ENCODE data around the gene DIDO1. TPM values are rescaled to one million over a fixed set of nuclear protein-coding genes. Genes with fewer than 3 reads are reported as not detected.
"Not testable (repeated sequence)": the region's sequence is repeated elsewhere in the genome, so short reads cannot be mapped to it uniquely, and the experiment has no call there.

The DIDO1 gene
- total RNA-seq, 1 donor from 2014 or later: 57.9 TPM

- intact Hi-C loops (cut with micrococcal nuclease): loop anchor here (1.0 to 5.0 kb wide), 2 partner anchors 25 to 63 kb away; partner anchors contain the start of gene TCFL5
- Mint-ChIP-seq H3K9me3 (no peaks in the 10 kb centered on the region), H3K27me3 (ENCODE audit: low read depth) (no peaks in the 10 kb centered on the region), H3K4me3 (ENCODE audit: low read depth) (peak overlapping the region; percentile 96), H3K36me3 (ENCODE audit: low read depth) (peaks cover 27% of the 10 kb centered on the region), H3K27ac (peak overlapping the region; percentile 95), H3K4me1 (ENCODE audit: low read depth) (peaks cover 51% of the 10 kb centered on the region)
- DNase-seq (ENCODE audit: low spot score): peak; percentile 43
Observed at GRCh38 chr20:62925420-62926228, 681 bp downstream of the DIDO1 start.

- Mint-ChIP-seq H3K9me3 (no peaks in the 10 kb centered on the region), H3K27me3 (ENCODE audit: low read depth) (no peaks in the 10 kb centered on the region), H3K36me3 (ENCODE audit: low read depth) (peaks cover 31% of the 10 kb centered on the region), H3K4me1 (ENCODE audit: low read depth) (peaks cover 51% of the 10 kb centered on the region), H3K4me3 (ENCODE audit: low read depth) (peak overlapping the region; percentile 96), H3K27ac (peak overlapping the region; percentile 95)
- DNase-seq (ENCODE audit: low spot score): no peak
- intact Hi-C loops (cut with micrococcal nuclease): loop anchor here (1.0 to 5.0 kb wide), 2 partner anchors 25 to 63 kb away; partner anchors contain the start of gene TCFL5
Observed at GRCh38 chr20:62925076-62925419, 1.3 kb downstream of the DIDO1 start.

GRCh38 chr20:62924442-62925075, 1.7 kb downstream of the DIDO1 start:
- intact Hi-C loops (cut with micrococcal nuclease): loop anchor here (1.0 to 5.0 kb wide), 2 partner anchors 24 to 62 kb away; partner anchors contain the start of gene TCFL5
- no peak for DNase-seq (ENCODE audit: low spot score)
- H3K4me3 Mint-ChIP-seq (ENCODE audit: low read depth): peak overlapping the region; percentile 96
- peaks cover 52% of the 10 kb centered on the region for H3K4me1 Mint-ChIP-seq (ENCODE audit: low read depth)
- H3K27me3 Mint-ChIP-seq (ENCODE audit: low read depth): no peaks in the 10 kb centered on the region
- peak overlapping the region; percentile 95 for H3K27ac Mint-ChIP-seq
- no peaks in the 10 kb centered on the region for H3K9me3 Mint-ChIP-seq
- H3K36me3 Mint-ChIP-seq (ENCODE audit: low read depth): peaks cover 31% of the 10 kb centered on the region

GRCh38 chr20:62923669-62924441, 2.5 kb downstream of the DIDO1 start:
- Mint-ChIP-seq H3K9me3 (no peaks in the 10 kb centered on the region), H3K27ac (peak overlapping the region; percentile 95), H3K27me3 (ENCODE audit: low read depth) (no peaks in the 10 kb centered on the region), H3K36me3 (ENCODE audit: low read depth) (peaks cover 31% of the 10 kb centered on the region), H3K4me3 (ENCODE audit: low read depth) (peak overlapping the region; percentile 96), H3K4me1 (ENCODE audit: low read depth) (peaks cover 58% of the 10 kb centered on the region)
- DNase-seq (ENCODE audit: low spot score): no peak
- intact Hi-C loops (cut with micrococcal nuclease): no loop called here

GRCh38 chr20:62923059-62923668, 3.1 kb downstream of the DIDO1 start:
- Mint-ChIP-seq H3K4me1 (ENCODE audit: low read depth) (peaks cover 61% of the 10 kb centered on the region), H3K36me3 (ENCODE audit: low read depth) (peaks cover 30% of the 10 kb centered on the region), H3K27ac (peak overlapping the region; percentile 86)
- H3K9me3 Mint-ChIP-seq; intact Hi-C loops (cut with micrococcal nuclease); DNase-seq (ENCODE audit: low spot score); H3K27me3 Mint-ChIP-seq (ENCODE audit: low read depth); H3K4me3 Mint-ChIP-seq (ENCODE audit: low read depth): not testable (repeated sequence)

GRCh38 chr20:62922451-62922921, 3.8 kb downstream of the DIDO1 start:
- Mint-ChIP-seq H3K36me3 (ENCODE audit: low read depth) (peaks cover 33% of the 10 kb centered on the region), H3K9me3 (no peaks in the 10 kb centered on the region), H3K4me1 (ENCODE audit: low read depth) (peaks cover 62% of the 10 kb centered on the region), H3K27me3 (ENCODE audit: low read depth) (no peaks in the 10 kb centered on the region), H3K4me3 (ENCODE audit: low read depth) (peak overlapping the region; percentile 73), H3K27ac (peak overlapping the region; percentile 86)
- no peak for DNase-seq (ENCODE audit: low spot score)
- intact Hi-C loops (cut with micrococcal nuclease): no loop called here

GRCh38 chr20:62921119-62921687, 5.1 kb downstream of the DIDO1 start:
- DNase-seq (ENCODE audit: low spot score): peak; percentile 45
- Mint-ChIP-seq H3K27me3 (ENCODE audit: low read depth) (no peaks in the 10 kb centered on the region), H3K4me1 (ENCODE audit: low read depth) (peaks cover 65% of the 10 kb centered on the region), H3K4me3 (ENCODE audit: low read depth) (peak overlapping the region; percentile 61), H3K9me3 (no peaks in the 10 kb centered on the region), H3K27ac (peak overlapping the region; percentile 86), H3K36me3 (ENCODE audit: low read depth) (peaks cover 41% of the 10 kb centered on the region)
- intact Hi-C loops (cut with micrococcal nuclease): loop anchor here (1.0 kb wide), 1 partner anchor 21 kb away; no protein-coding TSS in a partner anchor

GRCh38 chr20:62920039-62920645, 6.2 kb downstream of the DIDO1 start:
- Mint-ChIP-seq H3K27ac (peak overlapping the region; percentile 84), H3K4me3 (ENCODE audit: low read depth) (peak overlapping the region; percentile 66), H3K36me3 (ENCODE audit: low read depth) (peaks cover 36% of the 10 kb centered on the region), H3K4me1 (ENCODE audit: low read depth) (peaks cover 71% of the 10 kb centered on the region), H3K27me3 (ENCODE audit: low read depth) (no peaks in the 10 kb centered on the region), H3K9me3 (no peaks in the 10 kb centered on the region)
- DNase-seq (ENCODE audit: low spot score): no peak
- intact Hi-C loops (cut with micrococcal nuclease): no loop called here

- Mint-ChIP-seq H3K27me3 (ENCODE audit: low read depth) (no peaks in the 10 kb centered on the region), H3K4me3 (ENCODE audit: low read depth) (peak overlapping the region; percentile 66), H3K9me3 (no peaks in the 10 kb centered on the region), H3K36me3 (ENCODE audit: low read depth) (peaks cover 31% of the 10 kb centered on the region), H3K4me1 (ENCODE audit: low read depth) (peaks cover 67% of the 10 kb centered on the region), H3K27ac (peak overlapping the region; percentile 84)
- DNase-seq (ENCODE audit: low spot score): peak; percentile 54
- intact Hi-C loops (cut with micrococcal nuclease): loop anchor here (2.0 kb wide), 1 partner anchor 18 kb away; no protein-coding TSS in a partner anchor
Observed at GRCh38 chr20:62918831-62919230, 7.5 kb downstream of the DIDO1 start.

GRCh38 chr20:62918147-62918546, 8.2 kb downstream of the DIDO1 start:
- DNase-seq (ENCODE audit: low spot score): no peak
- intact Hi-C loops (cut with micrococcal nuclease): loop anchor here (2.0 kb wide), 1 partner anchor 19 kb away; no protein-coding TSS in a partner anchor
- Mint-ChIP-seq H3K27ac (peak overlapping the region; percentile 84), H3K36me3 (ENCODE audit: low read depth) (peaks cover 36% of the 10 kb centered on the region), H3K9me3 (no peaks in the 10 kb centered on the region), H3K27me3 (ENCODE audit: low read depth) (no peaks in the 10 kb centered on the region), H3K4me3 (ENCODE audit: low read depth) (peak overlapping the region; percentile 66), H3K4me1 (ENCODE audit: low read depth) (peaks cover 67% of the 10 kb centered on the region)

GRCh38 chr20:62917720-62918119, 8.6 kb downstream of the DIDO1 start:
- H3K27me3 Mint-ChIP-seq (ENCODE audit: low read depth): no peaks in the 10 kb centered on the region
- intact Hi-C loops (cut with micrococcal nuclease): loop anchor here (2.0 kb wide), 1 partner anchor 19 kb away; no protein-coding TSS in a partner anchor
- H3K27ac Mint-ChIP-seq: peak overlapping the region; percentile 84
- H3K36me3 Mint-ChIP-seq (ENCODE audit: low read depth): peaks cover 38% of the 10 kb centered on the region
- no peak for DNase-seq (ENCODE audit: low spot score)
- H3K4me3 Mint-ChIP-seq (ENCODE audit: low read depth): peak overlapping the region; percentile 66
- no peaks in the 10 kb centered on the region for H3K9me3 Mint-ChIP-seq
- peaks cover 65% of the 10 kb centered on the region for H3K4me1 Mint-ChIP-seq (ENCODE audit: low read depth)
